HG03565 (cell line): ENCODE results near the gene LITAFD.
"Not testable (repeated sequence)": the region's sequence is repeated elsewhere in the genome, so short reads cannot be mapped to it uniquely, and the experiment has no call there.

Experiments
- ATAC-seq: cut with Tn5 transposase; IDR thresholded peaks from one replicate; pipeline ENCODE4 v1.9.1; 2021; ENCODE audit warnings: mild to moderate bottlenecking, moderate library complexity; ENCODE audit not compliant: unreplicated experiment

The LITAFD gene

GRCh38 chr16:8872071-8872470 lies 10.1 kb upstream of the LITAFD start:
- no peak for ATAC-seq

GRCh38 chr16:8872967-8873865 lies 8.9 kb upstream of the LITAFD start:
- ATAC-seq, result no peak

- not testable (repeated sequence) for ATAC-seq
These were observed 8.3 kb upstream of the LITAFD start for GRCh38 chr16:8873866-8874195.

GRCh38 chr16:8874388-8874787 lies 7.8 kb upstream of the LITAFD start:
- ATAC-seq, result no peak

- not testable (repeated sequence) for ATAC-seq
These were observed 6.8 kb upstream of the LITAFD start for GRCh38 chr16:8875317-8875716.

- no peak for ATAC-seq
These were observed 4.1 kb upstream of the LITAFD start for GRCh38 chr16:8877894-8878522.

- no peak for ATAC-seq
These were observed 3.6 kb upstream of the LITAFD start for GRCh38 chr16:8878523-8878911.

- no peak for ATAC-seq
These were observed 1.2 kb upstream of the LITAFD start for GRCh38 chr16:8880839-8881510.

GRCh38 chr16:8882725-8883377 lies 700 bp downstream of the LITAFD start:
- ATAC-seq, result no peak

GRCh38 chr16:8885674-8886592 lies 3.8 kb downstream of the LITAFD start:
- no peak for ATAC-seq

GRCh38 chr16:8886593-8887430 lies 4.7 kb downstream of the LITAFD start:
- ATAC-seq, result no peak

- no peak for ATAC-seq
These were observed 5.2 kb downstream of the LITAFD start for GRCh38 chr16:8887431-8887765.

- no peak for ATAC-seq
These were observed 5.9 kb downstream of the LITAFD start for GRCh38 chr16:8887952-8888560.

GRCh38 chr16:8888951-8889892 lies 7.1 kb downstream of the LITAFD start:
- ATAC-seq, result no peak

- ATAC-seq, result no peak
These were observed 7.9 kb downstream of the LITAFD start for GRCh38 chr16:8889893-8890548.

- no peak for ATAC-seq
These were observed 8.4 kb downstream of the LITAFD start for GRCh38 chr16:8890549-8890921.

- peak; percentile 10 for ATAC-seq
These were observed 10.0 kb downstream of the LITAFD start for GRCh38 chr16:8892101-8892575.
